Activated effector memory CD4-positive, alpha-beta T cell treated with Interleukin-2 at 50 U/mL for 16 hours (primary cell): ENCODE data around the gene PPM1H.

Experiments
- DNase-seq: peaks from one replicate; pipeline ENCODE4 v3.0.0-alpha.2; 2020

The PPM1H gene

DNA sequence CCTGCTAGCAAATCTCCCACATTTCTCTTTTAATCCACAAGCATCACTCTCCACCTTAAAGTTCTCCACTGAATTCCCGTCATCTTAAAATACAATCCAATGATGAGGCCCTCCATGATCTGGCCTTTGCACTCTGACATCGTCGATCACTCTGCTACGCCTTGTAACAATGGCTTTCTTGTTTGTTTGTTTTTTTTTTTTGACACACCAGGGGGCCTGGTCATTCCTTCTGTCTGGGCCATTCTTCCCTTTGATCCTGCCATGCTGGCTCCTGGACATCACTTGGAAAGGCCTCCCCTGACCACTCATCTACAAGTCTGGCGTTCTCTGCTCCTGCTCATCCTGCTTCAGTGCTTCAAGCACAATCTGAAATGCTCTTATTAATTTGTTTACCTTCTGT is 233.5 kb downstream of the PPM1H start:
- DNase-seq, result no peak

DNA sequence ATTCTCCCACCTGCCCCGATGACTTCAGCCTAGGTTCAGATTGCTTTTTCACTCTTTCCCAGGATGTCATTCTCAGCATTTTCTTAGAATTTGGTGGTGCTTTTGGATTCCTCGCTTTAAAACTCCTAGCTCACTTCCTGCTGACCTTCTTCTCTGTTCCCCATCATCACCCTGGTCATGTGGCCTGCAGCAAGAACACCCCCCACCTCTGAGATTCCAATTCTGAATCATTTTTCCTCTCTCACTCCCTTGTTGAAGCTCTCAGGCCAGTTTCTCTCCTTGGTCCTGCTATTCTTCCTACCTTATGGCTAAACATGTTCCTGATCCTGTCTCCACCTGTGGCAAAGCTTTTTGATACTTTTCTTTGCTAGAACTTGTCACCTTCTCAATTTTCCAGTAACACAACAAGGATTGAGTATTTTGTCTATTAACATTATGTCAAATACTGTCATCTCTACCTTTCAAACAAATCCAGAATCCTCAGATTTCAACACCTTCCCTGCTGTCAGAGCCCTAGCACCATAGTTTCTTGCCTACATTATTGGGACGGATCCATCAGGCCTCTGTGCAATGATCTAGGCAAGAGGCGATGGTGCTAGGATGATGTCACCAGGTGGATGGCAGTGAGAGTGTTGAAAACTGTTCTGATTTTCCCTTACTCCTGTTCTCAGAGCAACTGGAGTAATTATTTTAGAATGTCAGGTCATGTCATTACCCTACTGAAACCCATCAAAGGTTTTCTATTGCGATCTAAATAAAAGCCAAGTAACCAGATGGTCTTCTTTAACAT is 234.7 kb downstream of the PPM1H start:
- DNase-seq, result no peak

- no peak for DNase-seq
Observed at GRCh38 chr12:62698701-62699101, 236.2 kb downstream of the PPM1H start.

- DNase-seq, result no peak
Observed at GRCh38 chr12:62697893-62698292, 237.1 kb downstream of the PPM1H start.

GRCh38 chr12:62695696-62696095 is 239.3 kb downstream of the PPM1H start:
- no peak for DNase-seq

GRCh38 chr12:62694632-62695031 is 240.3 kb downstream of the PPM1H start:
- no peak for DNase-seq

DNA sequence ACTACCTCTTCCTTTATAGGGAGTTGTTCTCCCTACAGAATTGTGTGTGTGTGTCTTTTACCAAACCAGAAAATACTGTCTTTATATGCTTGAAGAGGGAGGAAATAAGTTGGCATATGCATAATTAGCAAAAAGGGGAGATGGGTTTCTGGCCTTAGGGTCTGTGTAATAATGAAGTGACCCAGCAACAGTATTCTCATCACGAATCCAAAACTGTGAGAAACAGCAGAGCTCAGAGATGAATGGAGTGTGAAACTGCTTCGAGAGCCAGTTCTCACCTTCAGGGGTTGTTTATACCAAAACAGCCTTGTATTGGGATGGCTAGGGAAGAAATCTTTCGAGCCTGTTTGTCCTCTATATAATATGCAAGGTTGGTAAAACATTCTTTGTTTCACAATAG is 240.8 kb downstream of the PPM1H start:
- DNase-seq, result no peak

DNA sequence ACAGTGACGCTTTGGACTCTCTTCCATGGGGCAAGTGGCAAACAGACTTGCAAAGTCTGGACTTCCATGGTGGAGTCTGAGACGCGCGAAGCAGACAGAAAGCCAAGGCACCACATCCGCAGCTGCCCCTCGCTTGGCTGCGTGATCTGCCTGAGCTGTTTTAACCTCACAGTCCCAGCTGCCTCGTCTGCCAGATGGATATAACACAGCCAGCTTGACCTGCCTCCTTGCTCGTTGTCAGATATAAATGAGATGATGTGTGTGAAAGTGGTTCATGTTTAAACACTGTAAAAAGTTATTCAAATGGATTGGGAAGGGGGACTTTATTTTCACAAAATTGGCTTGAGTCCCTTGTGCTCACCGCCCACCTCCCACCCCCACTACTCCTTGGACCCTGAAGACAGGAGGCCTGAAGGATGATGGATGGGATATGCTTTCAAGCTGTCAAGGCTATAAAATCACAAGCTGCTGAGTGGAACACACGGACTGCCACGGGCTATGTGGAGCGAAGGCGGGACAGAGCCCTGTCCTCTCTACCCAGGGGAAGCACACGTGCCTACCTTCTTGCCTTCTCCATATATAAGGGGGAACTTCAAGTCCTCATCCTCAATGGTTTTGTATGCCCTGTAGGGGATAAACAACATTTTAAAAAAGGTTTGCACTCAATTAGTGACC is 241.4 kb downstream of the PPM1H start:
- DNase-seq, result no peak

DNA sequence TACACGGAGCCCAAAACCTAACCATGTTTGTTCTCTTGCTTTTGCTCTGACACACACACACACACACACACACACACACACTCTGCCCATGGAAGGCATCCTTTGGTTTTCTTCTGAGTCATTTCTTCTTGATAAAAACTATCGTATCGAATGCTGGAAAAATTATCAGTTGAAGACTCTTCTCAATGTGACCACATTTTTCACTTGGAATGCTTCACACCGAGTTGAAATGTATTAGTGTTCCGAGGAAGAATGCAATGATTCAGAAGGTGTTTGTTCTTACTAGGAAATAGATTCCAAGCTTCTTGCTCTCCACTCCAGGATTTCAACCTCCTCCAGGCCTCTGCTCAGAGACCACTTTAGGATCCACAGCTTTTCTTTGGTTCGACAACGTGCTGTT is 242.1 kb downstream of the PPM1H start:
- no peak for DNase-seq

- DNase-seq, result no peak
Observed at GRCh38 chr12:62691309-62691708, 243.6 kb downstream of the PPM1H start.

DNA sequence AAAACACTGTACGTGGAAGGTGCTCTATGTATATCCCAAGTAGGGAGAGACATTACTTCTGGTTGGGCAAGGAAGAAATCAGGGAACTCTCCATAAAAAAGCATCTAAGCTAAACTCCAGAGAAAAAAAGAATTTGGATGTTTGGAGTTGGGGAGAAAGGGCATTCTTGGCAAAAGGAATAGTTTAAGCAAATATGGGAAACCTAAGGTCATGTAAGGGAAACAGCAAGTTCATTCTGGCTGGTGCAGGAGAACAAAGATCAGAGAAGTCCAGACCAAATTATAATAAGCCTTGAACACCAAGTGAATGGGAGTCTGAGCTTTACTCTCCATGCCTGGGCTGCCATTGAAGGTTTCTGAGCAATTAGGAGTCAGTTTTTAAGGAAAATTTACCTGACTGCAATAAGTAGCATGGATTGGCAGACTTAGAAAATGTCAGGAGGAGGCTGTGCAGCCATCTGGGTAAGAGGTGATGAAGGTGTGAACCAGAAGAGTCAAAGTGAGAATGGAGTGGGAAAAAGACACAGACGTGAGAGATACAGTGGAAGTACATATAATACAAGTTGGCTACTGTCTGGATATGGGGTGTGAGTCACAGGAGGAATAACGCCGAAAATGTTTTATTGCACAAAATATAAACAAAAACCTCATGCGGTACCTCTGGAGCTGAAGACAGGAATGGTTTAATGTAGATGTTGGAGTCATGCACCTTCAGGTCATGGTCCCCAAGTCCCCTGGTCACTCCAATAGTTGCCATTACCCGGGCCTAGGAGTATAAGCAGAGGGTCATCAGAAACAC is 245.7 kb downstream of the PPM1H start:
- DNase-seq, result no peak

DNA sequence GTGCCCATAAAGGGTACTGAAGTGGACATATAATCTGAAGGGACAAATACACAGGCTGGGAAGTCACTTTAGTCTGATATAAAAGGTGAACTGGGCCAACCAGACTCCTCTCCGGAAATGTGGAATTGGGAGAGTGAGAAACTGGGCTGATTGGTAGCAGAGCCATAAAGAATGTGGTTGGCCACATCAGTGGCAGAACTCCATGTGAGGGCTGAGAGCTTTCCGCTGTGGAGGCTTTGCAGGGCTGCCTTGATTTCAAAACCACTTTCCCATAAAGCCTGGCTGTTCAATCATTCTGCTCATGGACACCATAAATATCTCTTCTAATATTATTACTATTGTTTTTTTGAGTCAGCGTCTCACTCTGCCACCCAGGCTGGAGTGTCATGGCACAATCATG is 248.0 kb downstream of the PPM1H start:
- no peak for DNase-seq

- no peak for DNase-seq
Observed at GRCh38 chr12:62684570-62685295, 250.2 kb downstream of the PPM1H start.

DNA sequence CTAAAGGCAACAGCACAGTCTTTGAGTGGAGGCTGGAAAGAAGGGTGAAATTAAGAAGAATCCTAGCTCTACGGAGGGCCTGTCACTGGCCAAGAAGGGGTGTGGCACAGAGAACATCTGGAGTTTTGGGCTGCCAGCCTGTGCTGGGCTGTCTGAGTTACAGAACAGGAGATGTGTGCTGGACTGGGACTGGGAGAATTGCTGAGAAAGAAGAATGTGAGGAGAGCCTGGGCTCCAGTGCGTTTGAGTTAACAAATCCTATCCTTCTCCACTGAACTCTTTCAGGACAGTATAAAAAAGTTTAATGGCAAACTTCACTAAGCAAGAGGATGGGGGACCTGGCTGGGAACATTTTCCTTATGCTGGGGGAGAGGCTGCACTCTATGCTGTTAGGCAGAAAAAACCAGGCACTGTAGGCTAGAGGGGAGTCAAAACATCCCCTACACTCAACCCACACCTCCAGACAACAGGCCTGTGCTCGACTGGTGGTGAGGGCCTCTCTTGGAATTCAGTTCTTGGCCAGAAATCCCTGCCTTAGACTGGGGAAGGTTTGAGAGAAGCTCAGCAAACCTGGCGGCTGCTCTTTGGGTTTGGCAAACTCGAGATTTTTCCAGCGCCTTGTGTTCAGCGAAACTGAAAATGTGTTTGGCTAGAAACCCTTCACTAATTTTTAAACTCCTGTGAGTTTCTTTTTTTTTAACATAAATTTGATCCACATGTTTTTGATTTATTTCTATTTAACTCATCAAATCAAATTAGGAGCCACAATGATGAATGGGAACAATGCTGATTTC is 251.0 kb downstream of the PPM1H start:
- no peak for DNase-seq

DNA sequence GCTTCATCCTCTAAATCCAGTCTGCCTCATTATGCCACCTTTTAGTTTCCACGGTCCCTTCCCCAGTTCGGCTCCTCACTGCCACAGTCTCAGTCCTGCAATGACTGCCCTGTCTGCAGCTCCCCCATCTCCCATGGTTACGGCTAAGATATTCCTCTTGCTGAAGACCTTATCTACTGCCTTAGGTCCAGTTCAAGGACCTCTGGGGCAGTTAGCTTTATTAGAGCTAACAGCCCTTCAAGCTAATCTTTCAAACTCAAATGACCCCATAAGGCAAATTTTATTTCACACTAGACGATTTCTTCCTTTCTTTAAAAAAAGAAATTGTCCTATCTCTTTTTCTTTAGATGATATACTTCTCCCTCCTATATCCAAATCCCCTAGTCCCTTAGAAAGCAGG is 253.6 kb downstream of the PPM1H start:
- DNase-seq, result no peak

GRCh38 chr12:62679608-62680007 is 255.3 kb downstream of the PPM1H start:
- no peak for DNase-seq

DNA sequence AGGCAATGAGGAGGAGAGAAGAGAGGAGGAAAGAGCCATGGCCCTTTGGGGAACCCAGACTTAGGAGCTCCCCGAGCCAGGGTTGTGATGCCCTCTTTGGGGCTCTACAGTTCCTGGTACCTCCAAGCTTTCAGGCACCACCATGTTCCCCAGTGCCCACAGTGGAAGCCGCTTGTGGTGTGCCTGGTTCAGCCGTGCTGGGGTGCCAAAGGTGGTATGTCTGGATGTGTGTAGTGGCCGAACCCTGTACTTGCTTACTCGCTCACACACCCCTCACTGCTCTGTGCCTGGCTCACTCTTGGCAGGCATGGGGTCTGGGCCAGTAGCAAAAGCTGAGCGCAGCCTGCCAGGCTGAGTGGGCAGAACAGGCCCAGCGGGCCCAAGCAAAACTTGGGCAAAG is 257.6 kb downstream of the PPM1H start:
- DNase-seq, result no peak

GRCh38 chr12:62676521-62677307 is 258.2 kb downstream of the PPM1H start:
- DNase-seq, result no peak

DNA sequence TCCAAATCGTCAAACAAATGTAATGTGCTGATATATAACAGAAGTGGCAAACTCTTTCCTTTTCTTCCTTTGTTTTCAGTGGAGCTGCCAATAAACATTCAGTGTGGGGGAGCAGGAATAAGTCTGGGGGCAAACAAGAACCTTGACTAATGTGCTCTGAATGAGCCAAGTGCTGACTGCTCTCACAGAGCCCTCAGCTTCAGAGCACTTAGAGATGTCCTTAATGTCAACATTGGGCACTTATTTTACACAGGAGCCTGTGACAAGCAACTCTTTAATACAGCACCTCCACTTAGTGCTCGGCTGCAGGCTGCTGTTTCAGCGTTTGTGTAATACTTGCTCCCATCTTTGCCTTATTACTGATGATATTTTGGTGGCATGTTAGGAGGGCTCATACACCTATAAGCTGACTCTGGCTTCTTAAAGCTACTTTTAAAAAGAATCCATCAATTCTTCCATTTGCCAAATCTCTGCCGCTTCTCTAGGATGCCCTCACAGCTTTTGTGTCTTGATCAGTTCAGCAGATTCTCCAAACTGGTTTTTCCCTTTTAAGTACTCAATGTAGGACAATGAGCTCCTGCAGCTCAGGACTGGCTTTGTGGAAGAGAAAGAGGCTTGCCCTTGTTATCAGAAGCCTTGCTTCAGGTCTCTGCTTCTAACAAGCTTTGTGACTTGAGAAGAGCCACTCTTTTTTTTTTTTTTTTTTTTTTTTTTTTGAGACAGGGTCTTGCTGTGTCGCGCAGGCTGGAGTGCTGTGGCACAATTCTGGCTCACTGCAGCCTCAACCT is 261.7 kb downstream of the PPM1H start:
- DNase-seq, result no peak

GRCh38 chr12:62670986-62671720 is 263.8 kb downstream of the PPM1H start:
- no peak for DNase-seq
